ENCODE results near the gene TCL1A. TPM values are rescaled to one million over a fixed set of nuclear protein-coding genes. Genes with fewer than 3 reads are reported as not detected.

The TCL1A gene
- total RNA-seq, 1 donor from 2014 or later: not detected

- no peak overlapping the region for H3K4me3 ChIP-seq (ENCODE audit: insufficient read depth, low read depth, low read length)
- DNase-seq (ENCODE audit: low read depth): no peak
- no peaks in the 10 kb centered on the region for H3K36me3 Mint-ChIP-seq (ENCODE audit: low read depth, unreplicated experiment)
- no peaks in the 10 kb centered on the region for H3K4me1 ChIP-seq (ENCODE audit: insufficient read depth, low read length)
- peaks cover 14% of the 10 kb centered on the region for H3K27me3 Mint-ChIP-seq (ENCODE audit: low read depth, unreplicated experiment)
- no peak overlapping the region for H3K27ac Mint-ChIP-seq (ENCODE audit: unreplicated experiment)
- H3K36me3 ChIP-seq (ENCODE audit: insufficient read depth, low read length): no peaks in the 10 kb centered on the region
- no peak overlapping the region for H3K9ac ChIP-seq (ENCODE audit: low read length)
- H3K27me3 ChIP-seq (ENCODE audit: insufficient read depth, low read length): no peaks in the 10 kb centered on the region
- TF ChIP-seq EZH2 (IDR thresholded peaks at IDR 0.05; ENCODE audit: insufficient read depth, low read length) (no peak), CTCF (IDR thresholded peaks at IDR 0.05; ENCODE audit: insufficient read depth, low read depth, low read length) (no peak)
- no peak overlapping the region for H2AFZ ChIP-seq (ENCODE audit: low read depth, low read length)
- no peak overlapping the region for H3K4me2 ChIP-seq (ENCODE audit: low read length)
- H3K9me3 ChIP-seq (ENCODE audit: insufficient read depth, low read depth, low read length): no peaks in the 10 kb centered on the region
- peaks cover 6% of the 10 kb centered on the region for H3K4me1 Mint-ChIP-seq (ENCODE audit: low read depth, unreplicated experiment)
- FAIRE-seq: no peak
- no peaks in the 10 kb centered on the region for H4K20me1 ChIP-seq (ENCODE audit: insufficient read depth, low read length)
- no peaks in the 10 kb centered on the region for H3K9me3 Mint-ChIP-seq (ENCODE audit: unreplicated experiment)
- H3K4me3 Mint-ChIP-seq (ENCODE audit: unreplicated experiment): no peak overlapping the region
- no peak overlapping the region for H3K27ac ChIP-seq (ENCODE audit: low read depth, low read length)
- no peaks in the 10 kb centered on the region for H3K79me2 ChIP-seq (ENCODE audit: insufficient read depth, low read length)
Measured at GRCh38 chr14:95705518-95705917, 8.4 kb downstream of the TCL1A start.

- TF ChIP-seq CTCF (IDR thresholded peaks at IDR 0.05; ENCODE audit: insufficient read depth, low read depth, low read length): no peak
- no peak for TF ChIP-seq EZH2 (IDR thresholded peaks at IDR 0.05; ENCODE audit: insufficient read depth, low read length)
- no peak overlapping the region for H3K4me3 ChIP-seq (ENCODE audit: insufficient read depth, low read depth, low read length)
- Mint-ChIP-seq H3K9me3 (ENCODE audit: unreplicated experiment) (no peaks in the 10 kb centered on the region), H3K27ac (ENCODE audit: unreplicated experiment) (no peak overlapping the region), H3K27me3 (ENCODE audit: low read depth, unreplicated experiment) (peaks cover 1% of the 10 kb centered on the region), H3K4me3 (ENCODE audit: unreplicated experiment) (no peak overlapping the region), H3K4me1 (ENCODE audit: low read depth, unreplicated experiment) (peaks cover 11% of the 10 kb centered on the region), H3K36me3 (ENCODE audit: low read depth, unreplicated experiment) (no peaks in the 10 kb centered on the region)
- no peaks in the 10 kb centered on the region for H3K4me1 ChIP-seq (ENCODE audit: insufficient read depth, low read length)
- no peaks in the 10 kb centered on the region for H4K20me1 ChIP-seq (ENCODE audit: insufficient read depth, low read length)
- no peak overlapping the region for H2AFZ ChIP-seq (ENCODE audit: low read depth, low read length)
- no peaks in the 10 kb centered on the region for H3K79me2 ChIP-seq (ENCODE audit: insufficient read depth, low read length)
- H3K27me3 ChIP-seq (ENCODE audit: insufficient read depth, low read length): no peaks in the 10 kb centered on the region
- no peak overlapping the region for H3K4me2 ChIP-seq (ENCODE audit: low read length)
- no peaks in the 10 kb centered on the region for H3K9me3 ChIP-seq (ENCODE audit: insufficient read depth, low read depth, low read length)
- no peak overlapping the region for H3K9ac ChIP-seq (ENCODE audit: low read length)
- no peak for FAIRE-seq
- DNase-seq (ENCODE audit: low read depth): no peak
- no peaks in the 10 kb centered on the region for H3K36me3 ChIP-seq (ENCODE audit: insufficient read depth, low read length)
- H3K27ac ChIP-seq (ENCODE audit: low read depth, low read length): no peak overlapping the region
Measured at GRCh38 chr14:95703805-95704204, 10.1 kb downstream of the TCL1A start.

GRCh38 chr14:95703341-95703740 is 10.6 kb downstream of the TCL1A start:
- Mint-ChIP-seq H3K27me3 (ENCODE audit: low read depth, unreplicated experiment) (no peaks in the 10 kb centered on the region), H3K4me1 (ENCODE audit: low read depth, unreplicated experiment) (peaks cover 11% of the 10 kb centered on the region)
- H3K4me2 ChIP-seq (ENCODE audit: low read length): no peak overlapping the region

More at GRCh38 chr14:95703341-95703740, 10.6 kb downstream of the TCL1A start:
- Histone ChIP-seq H3K4me3 (ENCODE audit: insufficient read depth, low read depth, low read length) (no peak overlapping the region), H2AFZ (ENCODE audit: low read depth, low read length) (no peak overlapping the region), H3K9me3 (ENCODE audit: insufficient read depth, low read depth, low read length) (no peaks in the 10 kb centered on the region), H3K27ac (ENCODE audit: low read depth, low read length) (no peak overlapping the region), H3K27me3 (ENCODE audit: insufficient read depth, low read length) (no peaks in the 10 kb centered on the region), H3K79me2 (ENCODE audit: insufficient read depth, low read length) (no peaks in the 10 kb centered on the region), H3K36me3 (ENCODE audit: insufficient read depth, low read length) (no peaks in the 10 kb centered on the region), H3K4me1 (ENCODE audit: insufficient read depth, low read length) (no peaks in the 10 kb centered on the region), H4K20me1 (ENCODE audit: insufficient read depth, low read length) (no peaks in the 10 kb centered on the region), H3K9ac (ENCODE audit: low read length) (no peak overlapping the region)
- DNase-seq (ENCODE audit: low read depth) (no peak), FAIRE-seq (no peak)
- no peak overlapping the region for H3K4me3 Mint-ChIP-seq (ENCODE audit: unreplicated experiment)
- H3K36me3 Mint-ChIP-seq (ENCODE audit: low read depth, unreplicated experiment): no peaks in the 10 kb centered on the region
- H3K27ac Mint-ChIP-seq (ENCODE audit: unreplicated experiment): no peak overlapping the region
- H3K9me3 Mint-ChIP-seq (ENCODE audit: unreplicated experiment): no peaks in the 10 kb centered on the region
- no peak for TF ChIP-seq CTCF (IDR thresholded peaks at IDR 0.05; ENCODE audit: insufficient read depth, low read depth, low read length)
- TF ChIP-seq EZH2 (IDR thresholded peaks at IDR 0.05; ENCODE audit: insufficient read depth, low read length): no peak

Data from astrocyte (in vitro differentiated cells and primary cell).